ENCODE data around the gene TDRD10.

Gene TDRD10

GRCh38 chr1:154466206-154466605, 35.8 kb upstream of the TDRD10 start:
- H3K4me2 ChIP-seq (ENCODE audit: insufficient read depth, low read length) = no peak overlapping the region
- no peak overlapping the region for H3K9ac ChIP-seq (ENCODE audit: low read depth, low read length)
- H3K79me2 ChIP-seq (ENCODE audit: insufficient read depth, low read length) = no peaks in the 10 kb centered on the region
- H3K4me1 ChIP-seq (ENCODE audit: insufficient read depth, low read length) = peaks cover 10% of the 10 kb centered on the region
- DNase-seq (no peak), ATAC-seq (ENCODE audit: insufficient read depth, low read depth) (no peak)
- H3K27ac ChIP-seq (ENCODE audit: low read length) = no peak overlapping the region
- no peak overlapping the region for H2AFZ ChIP-seq (ENCODE audit: low read depth, low read length)
- TF ChIP-seq, protein P1, sequence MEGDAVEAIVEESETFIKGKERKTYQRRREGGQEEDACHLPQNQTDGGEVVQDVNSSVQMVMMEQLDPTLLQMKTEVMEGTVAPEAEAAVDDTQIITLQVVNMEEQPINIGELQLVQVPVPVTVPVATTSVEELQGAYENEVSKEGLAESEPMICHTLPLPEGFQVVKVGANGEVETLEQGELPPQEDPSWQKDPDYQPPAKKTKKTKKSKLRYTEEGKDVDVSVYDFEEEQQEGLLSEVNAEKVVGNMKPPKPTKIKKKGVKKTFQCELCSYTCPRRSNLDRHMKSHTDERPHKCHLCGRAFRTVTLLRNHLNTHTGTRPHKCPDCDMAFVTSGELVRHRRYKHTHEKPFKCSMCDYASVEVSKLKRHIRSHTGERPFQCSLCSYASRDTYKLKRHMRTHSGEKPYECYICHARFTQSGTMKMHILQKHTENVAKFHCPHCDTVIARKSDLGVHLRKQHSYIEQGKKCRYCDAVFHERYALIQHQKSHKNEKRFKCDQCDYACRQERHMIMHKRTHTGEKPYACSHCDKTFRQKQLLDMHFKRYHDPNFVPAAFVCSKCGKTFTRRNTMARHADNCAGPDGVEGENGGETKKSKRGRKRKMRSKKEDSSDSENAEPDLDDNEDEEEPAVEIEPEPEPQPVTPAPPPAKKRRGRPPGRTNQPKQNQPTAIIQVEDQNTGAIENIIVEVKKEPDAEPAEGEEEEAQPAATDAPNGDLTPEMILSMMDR (IDR thresholded peaks at IDR 0.05; ENCODE audit: borderline replicate concordance, extremely low read depth, low read length, poor library complexity, severe bottlenecking) = no peak
- no peak for TF ChIP-seq EZH2 (IDR thresholded peaks at IDR 0.05; ENCODE audit: borderline replicate concordance, low read depth, low read length, severe bottlenecking)
- H3K9me3 ChIP-seq (ENCODE audit: insufficient read depth, low read length, severe bottlenecking) = no peaks in the 10 kb centered on the region
- H3K4me3 ChIP-seq (ENCODE audit: low read depth in 1 of 2, low read length in 2 of 2) = no peak overlapping the region
- H3K36me3 ChIP-seq (ENCODE audit: insufficient read depth, low read length) = no peaks in the 10 kb centered on the region
- H3K27me3 ChIP-seq (ENCODE audit: insufficient read depth, low read length, poor library complexity) = peaks cover 3% of the 10 kb centered on the region
- no peaks in the 10 kb centered on the region for H4K20me1 ChIP-seq (ENCODE audit: insufficient read depth, low read length)

DNA sequence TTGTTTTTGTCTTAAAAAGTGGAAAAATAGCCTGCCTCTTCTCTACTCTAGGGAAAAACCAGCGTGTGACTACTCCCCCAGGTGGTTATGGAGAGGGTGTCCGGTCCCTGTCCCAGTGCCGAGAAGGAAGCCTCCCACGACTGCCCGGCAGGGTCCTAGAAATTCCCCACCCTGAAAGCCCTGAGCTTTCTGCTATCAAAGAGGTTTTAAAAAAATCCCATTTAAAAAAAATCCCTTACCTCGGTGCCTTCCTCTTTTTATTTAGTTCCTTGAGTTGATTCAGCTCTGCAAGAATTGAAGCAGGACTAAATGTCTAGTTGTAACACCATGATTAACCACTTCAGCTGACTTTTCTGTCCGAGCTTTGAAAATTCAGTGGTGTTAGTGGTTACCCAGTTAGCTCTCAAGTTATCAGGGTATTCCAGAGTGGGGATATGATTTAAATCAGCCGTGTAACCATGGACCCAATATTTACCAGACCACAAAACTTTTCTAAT, 35.0 kb upstream of the TDRD10 start:
- Histone ChIP-seq H3K4me2 (ENCODE audit: insufficient read depth, low read length) (no peak overlapping the region), H3K79me2 (ENCODE audit: insufficient read depth, low read length) (no peaks in the 10 kb centered on the region), H3K27ac (ENCODE audit: low read length) (no peak overlapping the region), H3K36me3 (ENCODE audit: insufficient read depth, low read length) (no peaks in the 10 kb centered on the region), H2AFZ (ENCODE audit: low read depth, low read length) (no peak overlapping the region), H3K27me3 (ENCODE audit: insufficient read depth, low read length, poor library complexity) (peaks cover 3% of the 10 kb centered on the region), H4K20me1 (ENCODE audit: insufficient read depth, low read length) (no peaks in the 10 kb centered on the region), H3K9me3 (ENCODE audit: insufficient read depth, low read length, severe bottlenecking) (no peaks in the 10 kb centered on the region), H3K4me1 (ENCODE audit: insufficient read depth, low read length) (peaks cover 10% of the 10 kb centered on the region), H3K9ac (ENCODE audit: low read depth, low read length) (no peak overlapping the region), H3K4me3 (ENCODE audit: low read depth in 1 of 2, low read length in 2 of 2) (no peak overlapping the region)
- TF ChIP-seq, protein P1 (IDR thresholded peaks at IDR 0.05; ENCODE audit: borderline replicate concordance, extremely low read depth, low read length, poor library complexity, severe bottlenecking) = no peak
- TF ChIP-seq EZH2 (IDR thresholded peaks at IDR 0.05; ENCODE audit: borderline replicate concordance, low read depth, low read length, severe bottlenecking) = no peak
- DNase-seq (no peak), ATAC-seq (ENCODE audit: insufficient read depth, low read depth) (no peak)

- Histone ChIP-seq H3K4me2 (ENCODE audit: insufficient read depth, low read length) (no peak overlapping the region), H3K9ac (ENCODE audit: low read depth, low read length) (no peak overlapping the region), H3K79me2 (ENCODE audit: insufficient read depth, low read length) (no peaks in the 10 kb centered on the region), H3K4me3 (ENCODE audit: low read depth in 1 of 2, low read length in 2 of 2) (no peak overlapping the region), H2AFZ (ENCODE audit: low read depth, low read length) (no peak overlapping the region), H3K27me3 (ENCODE audit: insufficient read depth, low read length, poor library complexity) (peaks cover 3% of the 10 kb centered on the region), H3K9me3 (ENCODE audit: insufficient read depth, low read length, severe bottlenecking) (no peaks in the 10 kb centered on the region), H3K4me1 (ENCODE audit: insufficient read depth, low read length) (peaks cover 10% of the 10 kb centered on the region), H3K36me3 (ENCODE audit: insufficient read depth, low read length) (no peaks in the 10 kb centered on the region), H4K20me1 (ENCODE audit: insufficient read depth, low read length) (no peaks in the 10 kb centered on the region), H3K27ac (ENCODE audit: low read length) (no peak overlapping the region)
- no peak for TF ChIP-seq EZH2 (IDR thresholded peaks at IDR 0.05; ENCODE audit: borderline replicate concordance, low read depth, low read length, severe bottlenecking)
- TF ChIP-seq, protein P1 (IDR thresholded peaks at IDR 0.05; ENCODE audit: borderline replicate concordance, extremely low read depth, low read length, poor library complexity, severe bottlenecking) = no peak
- no peak for DNase-seq
- no peak for ATAC-seq (ENCODE audit: insufficient read depth, low read depth)
These were observed 34.5 kb upstream of the TDRD10 start for GRCh38 chr1:154467434-154468102.
